Thyroid gland (tissue), 4 donors: Measurements from ENCODE around the gene TMEM44. TPM values are rescaled to one million over a fixed set of nuclear protein-coding genes. Genes with fewer than 3 reads are reported as not detected.

Experiments used
- DNase-seq, 2 donors: peaks; one replicate each; pipeline ENCODE4 v3.0.0-alpha.2; 2019
- H3K27ac ChIP-seq, 3 donors: fragments of 200-600 bp; sonication (generic); 1 replicate in 2 of 3; 2 replicates in 1 of 3; pipeline ENCODE4 v1.5.1; 2016 to 2019; ENCODE audit warnings: mild to moderate bottlenecking in 1 of 3, moderate library complexity in 1 of 3
- H3K27me3 ChIP-seq: fragments of 200-600 bp; sonication (generic); one replicate; pipeline ENCODE4 v1.5.1; 2019
- H3K36me3 ChIP-seq, 2 donors: fragments of 200-600 bp; sonication (generic); one replicate each; pipeline ENCODE4 v1.5.1; 2016 to 2019
- H3K4me1 ChIP-seq, 2 donors: fragments of 200-600 bp; sonication (generic); one replicate each; pipeline ENCODE4 v1.5.1; 2017 to 2019
- H3K4me3 ChIP-seq, 3 donors: fragments of 200-600 bp; sonication (generic); replicated peaks in 1 of 3; 1 replicate in 2 of 3; 2 replicates in 1 of 3; pipeline ENCODE4 v1.5.1; 2016; ENCODE audit warnings: mild to moderate bottlenecking in 1 of 3
- H3K9me3 ChIP-seq: fragments of 200-600 bp; sonication (generic); one replicate; pipeline ENCODE4 v1.5.1; 2017
- POLR2A ChIP-seq, 2 donors: fragments of 450-650 bp; IDR thresholded peaks; one replicate each; pipeline ENCODE4 v1.6.1; 2017; ENCODE audit warnings: antibody characterized with exemption in 2 of 2, mild to moderate bottlenecking in 2 of 2, moderate library complexity in 1 of 2
- WGBS, 2 donors: methylation state at CpG; one replicate each; pipeline ENCODE4 v1.1.5; 2017; 5-methylcytosine and 5-hydroxymethylcytosine counted together
- intact Hi-C: fragments of 100-400 bp; cut with DNase I; formaldehyde crosslinking; loops from one replicate; pipeline ENCODE4 v1.15.1; 2023
- total RNA-seq, 4 donors: library from RNA; depleted of rRNA; stranded (reverse); fragments of >200 nt; gene quantifications; one replicate each; pipeline ENCODE4 v1.2.3, GENCODE V29; 2016
- TF ChIP-seq, protein P1 (sequence below), 6 experiments: fragments of 200-600 bp in 3 of 6; fragments of 450-650 bp in 3 of 6; sonication (generic) in 3 of 6; IDR thresholded peaks; one replicate each; pipeline ENCODE4 v1.5.1; 2016 to 2019; ENCODE audit warnings: antibody characterized with exemption in 6 of 6, mild to moderate bottlenecking in 2 of 6, inconsistent platforms in 1 of 6, moderate library complexity in 1 of 6

TMEM44 gene
- total RNA-seq, 4 donors from 2014 or later, result 6.3 to 11.0 (median 9.7) TPM

DNA sequence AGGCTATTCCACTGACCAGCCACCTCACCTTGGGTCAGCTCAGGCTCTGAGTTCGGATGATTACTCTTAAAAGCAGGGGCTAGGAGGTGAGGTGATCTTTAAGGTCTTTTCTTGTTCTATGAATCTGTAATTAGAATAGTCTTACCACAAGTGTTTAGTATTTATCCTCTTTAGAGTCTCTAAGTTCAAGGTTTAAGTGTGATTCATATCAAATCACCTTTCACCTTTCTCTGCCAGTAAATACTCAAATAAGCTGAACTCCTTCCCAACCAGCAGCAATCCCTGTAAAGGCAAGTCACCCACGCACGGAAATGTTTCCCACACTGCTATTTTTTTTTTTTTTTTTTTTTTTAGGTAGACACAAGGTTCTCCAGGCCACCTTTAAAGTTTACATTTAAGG is 14.5 kb upstream of the TMEM44 start:
- TF ChIP-seq, protein P1, sequence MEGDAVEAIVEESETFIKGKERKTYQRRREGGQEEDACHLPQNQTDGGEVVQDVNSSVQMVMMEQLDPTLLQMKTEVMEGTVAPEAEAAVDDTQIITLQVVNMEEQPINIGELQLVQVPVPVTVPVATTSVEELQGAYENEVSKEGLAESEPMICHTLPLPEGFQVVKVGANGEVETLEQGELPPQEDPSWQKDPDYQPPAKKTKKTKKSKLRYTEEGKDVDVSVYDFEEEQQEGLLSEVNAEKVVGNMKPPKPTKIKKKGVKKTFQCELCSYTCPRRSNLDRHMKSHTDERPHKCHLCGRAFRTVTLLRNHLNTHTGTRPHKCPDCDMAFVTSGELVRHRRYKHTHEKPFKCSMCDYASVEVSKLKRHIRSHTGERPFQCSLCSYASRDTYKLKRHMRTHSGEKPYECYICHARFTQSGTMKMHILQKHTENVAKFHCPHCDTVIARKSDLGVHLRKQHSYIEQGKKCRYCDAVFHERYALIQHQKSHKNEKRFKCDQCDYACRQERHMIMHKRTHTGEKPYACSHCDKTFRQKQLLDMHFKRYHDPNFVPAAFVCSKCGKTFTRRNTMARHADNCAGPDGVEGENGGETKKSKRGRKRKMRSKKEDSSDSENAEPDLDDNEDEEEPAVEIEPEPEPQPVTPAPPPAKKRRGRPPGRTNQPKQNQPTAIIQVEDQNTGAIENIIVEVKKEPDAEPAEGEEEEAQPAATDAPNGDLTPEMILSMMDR (IDR thresholded peaks at IDR 0.05), result no peak
- no peak for TF ChIP-seq POLR2A (IDR thresholded peaks at IDR 0.05)
- no peak overlapping the region for H3K27ac ChIP-seq
- H3K4me1 ChIP-seq, result no peaks in the 10 kb centered on the region
- intact Hi-C loops, result no loop called here
- WGBS, 2 donors, result 92 to 93% methylated on average over 3 of the region's 3 CpGs
- peaks cover 44 to 70% of the 10 kb centered on the region in 2 donors for H3K36me3 ChIP-seq
- H3K4me3 ChIP-seq, result no peak overlapping the region
- no peaks in the 10 kb centered on the region for H3K9me3 ChIP-seq
- H3K27me3 ChIP-seq, result no peaks in the 10 kb centered on the region
- no peak for DNase-seq

DNA sequence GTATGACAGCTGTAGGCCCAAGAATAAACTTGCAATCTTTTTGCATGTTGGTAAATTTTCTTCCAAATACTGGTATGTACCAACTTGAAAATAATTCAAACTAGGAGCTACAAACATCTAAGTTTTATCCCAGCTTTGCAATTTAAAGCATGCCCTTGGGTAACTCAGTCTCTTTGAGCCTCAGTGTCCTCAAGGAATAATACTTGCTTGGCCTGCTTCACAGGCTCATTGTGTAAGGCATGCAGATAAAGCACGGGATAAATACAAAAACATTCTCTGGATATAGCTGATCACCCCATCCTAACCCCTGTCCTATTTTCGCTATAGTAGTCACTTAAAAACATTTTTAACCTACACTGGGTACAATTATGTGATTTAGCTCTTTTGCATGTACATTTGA is 9.6 kb upstream of the TMEM44 start:
- TF ChIP-seq POLR2A (IDR thresholded peaks at IDR 0.05), result no peak
- TF ChIP-seq, protein P1 (IDR thresholded peaks at IDR 0.05), result no peak
- WGBS, 2 donors, result 91 to 99% methylated on average over 2 of the region's 2 CpGs
- intact Hi-C loops, result no loop called here
- no peaks in the 10 kb centered on the region for H3K27me3 ChIP-seq
- H3K9me3 ChIP-seq, result no peaks in the 10 kb centered on the region
- H3K4me3 ChIP-seq, result no peak overlapping the region
- peaks cover 13 to 43% of the 10 kb centered on the region in 2 donors for H3K36me3 ChIP-seq
- no peak overlapping the region for H3K27ac ChIP-seq
- H3K4me1 ChIP-seq, result peaks cover 0 to 4% of the 10 kb centered on the region in 2 donors
- DNase-seq, result no peak

DNA sequence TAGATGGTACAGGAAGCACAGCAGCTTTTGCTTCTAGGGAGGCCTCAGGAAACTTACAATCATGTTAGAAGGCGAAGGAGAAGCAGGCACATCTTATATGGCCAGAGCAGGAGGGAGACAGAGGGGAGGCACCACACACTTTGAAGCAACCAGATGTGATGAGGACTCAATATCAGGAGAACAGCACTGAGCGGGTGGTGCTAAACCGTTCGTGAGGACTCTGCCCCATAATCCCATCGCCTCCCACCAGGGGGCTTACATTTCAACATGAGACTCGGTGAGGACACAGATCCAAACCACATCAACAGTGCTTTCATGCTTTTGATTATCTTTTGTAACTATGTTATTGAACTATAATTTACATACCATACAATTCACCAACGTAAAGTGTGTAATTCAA is 7.6 kb upstream of the TMEM44 start:
- H3K36me3 ChIP-seq, result peaks cover 10 to 37% of the 10 kb centered on the region in 2 donors
- TF ChIP-seq, protein P1 (IDR thresholded peaks at IDR 0.05), result no peak
- no peak for TF ChIP-seq POLR2A (IDR thresholded peaks at IDR 0.05)

DNA sequence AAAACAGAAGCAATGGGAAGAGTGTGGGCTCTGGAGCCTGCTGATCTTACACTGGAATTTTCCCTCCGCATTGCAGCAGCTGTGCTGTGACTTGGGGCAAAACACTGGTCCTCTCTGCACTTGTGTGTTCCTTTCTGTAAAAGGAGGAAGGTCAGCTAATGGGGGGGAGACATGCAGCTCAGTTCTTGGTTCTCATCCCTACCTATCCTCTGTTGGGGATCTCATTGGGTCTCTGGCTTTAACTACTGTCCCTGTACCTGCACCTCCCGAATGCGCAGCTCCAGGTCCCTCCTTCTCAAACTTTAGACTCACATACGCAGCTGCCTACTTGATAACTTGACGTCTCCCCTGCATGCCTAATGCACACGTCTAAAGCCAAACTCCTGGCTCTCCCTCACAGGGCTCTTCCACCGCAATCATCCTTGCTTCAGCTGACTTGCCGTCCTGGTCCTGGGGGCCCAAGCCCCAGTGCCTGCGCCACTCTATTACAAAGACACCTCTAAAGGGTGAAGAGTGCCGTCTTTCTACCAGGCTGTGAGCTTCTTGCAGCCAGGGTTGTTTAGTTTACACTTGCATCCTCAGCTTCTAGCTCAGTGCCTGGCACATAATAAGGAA is 5.9 kb upstream of the TMEM44 start:
- Histone ChIP-seq H3K9me3 (no peaks in the 10 kb centered on the region), H3K4me3 (no peak overlapping the region), H3K27me3 (no peaks in the 10 kb centered on the region), H3K4me1 (peaks cover 0 to 4% of the 10 kb centered on the region in 2 donors), H3K36me3 (peaks cover 0 to 23% of the 10 kb centered on the region in 2 donors), H3K27ac (no peak overlapping the region)
- WGBS, 2 donors, result 94 to 95% methylated on average over 10 of the region's 10 CpGs
- intact Hi-C loops, result no loop called here
- no peak for TF ChIP-seq POLR2A (IDR thresholded peaks at IDR 0.05)
- TF ChIP-seq, protein P1 (IDR thresholded peaks at IDR 0.05), result no peak
- DNase-seq, result no peak

More for the DNA sequence above, 7.6 kb upstream of the TMEM44 start:
- no peak for DNase-seq
- Histone ChIP-seq H3K27me3 (no peaks in the 10 kb centered on the region), H3K27ac (peak overlapping the region in 2 of 3 donors; percentile 23 to 24), H3K9me3 (no peaks in the 10 kb centered on the region), H3K4me1 (peaks cover 0 to 4% of the 10 kb centered on the region in 2 donors), H3K4me3 (no peak overlapping the region)
- 71 to 73% methylated on average over 7 of the region's 7 CpGs for WGBS, 2 donors
- intact Hi-C loops, result no loop called here

DNA sequence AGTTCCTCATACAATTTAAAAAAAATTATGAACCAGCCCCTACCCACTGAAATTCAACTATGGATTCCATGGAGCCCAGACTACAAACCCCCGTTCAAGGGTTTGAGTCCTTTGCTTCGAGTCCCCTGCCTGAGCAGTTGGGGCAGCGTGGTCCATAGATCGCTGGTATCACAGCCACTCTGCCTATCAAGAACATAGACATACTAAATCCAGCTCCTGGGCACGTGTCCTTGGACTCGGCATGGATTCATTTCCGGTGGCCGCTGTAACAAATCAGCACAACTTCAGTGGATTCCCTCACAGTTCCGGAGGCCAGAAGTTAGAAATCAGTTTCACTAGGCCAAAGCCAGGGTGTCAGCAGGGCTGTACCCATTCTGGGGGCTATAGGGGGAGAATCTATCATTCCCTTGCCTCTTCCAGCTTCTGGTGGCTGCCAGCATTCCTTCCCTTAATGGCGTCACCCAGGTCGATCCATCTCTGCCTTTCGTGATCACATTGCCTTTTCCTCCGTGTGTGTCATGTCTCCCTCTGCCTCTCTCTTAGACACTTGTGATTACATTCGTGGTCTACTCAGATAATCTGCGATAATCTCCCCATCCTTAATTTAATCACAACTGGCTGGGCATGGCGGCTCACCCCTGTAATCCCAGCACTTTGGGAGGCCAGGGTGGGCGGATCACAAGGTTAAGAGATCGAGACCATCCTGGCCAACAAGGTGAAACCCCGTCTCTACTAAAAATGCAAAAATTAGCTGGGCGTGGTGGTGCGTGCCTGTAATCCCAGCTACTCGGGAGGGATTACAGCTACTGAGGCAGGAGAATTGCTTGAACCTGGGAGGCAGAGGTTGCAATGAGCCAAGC is 4.6 kb upstream of the TMEM44 start:
- TF ChIP-seq, protein P1 (IDR thresholded peaks at IDR 0.05), result no peak
- TF ChIP-seq POLR2A (IDR thresholded peaks at IDR 0.05), result no peak
- H3K4me1 ChIP-seq, result peaks cover 0 to 4% of the 10 kb centered on the region in 2 donors
- no peak overlapping the region for H3K4me3 ChIP-seq
- H3K36me3 ChIP-seq, result peaks cover 0 to 14% of the 10 kb centered on the region in 2 donors
- no peak for DNase-seq
- intact Hi-C loops, result no loop called here
- H3K27ac ChIP-seq, result no peak overlapping the region
- no peaks in the 10 kb centered on the region for H3K9me3 ChIP-seq
- no peaks in the 10 kb centered on the region for H3K27me3 ChIP-seq
- WGBS, 2 donors, result 91 to 95% methylated on average over 18 to 22 of the region's 22 CpGs
